Mucosa of descending colon (tissue), 3 donors: ENCODE results near the gene DDX10. TPM values are rescaled to one million over a fixed set of nuclear protein-coding genes. Genes with fewer than 3 reads are reported as not detected.
A peak's percentile ranks its signal among the peaks of the same experiment; 100 is the strongest.
"Not testable (repeated sequence)": the region's sequence is repeated elsewhere in the genome, so short reads cannot be mapped to it uniquely, and the experiment has no call there.

Source experiments
- ATAC-seq: fragments of 200-7000 bp; cut with Tn5 transposase; one replicate; pipeline ENCODE4 v1.9.1; 2020; ENCODE audit warnings: mild to moderate bottlenecking, moderate library complexity
- DNase-seq, 3 donors: peaks; one replicate each; pipeline ENCODE4 v3.0.0-alpha.2; 2020
- H3K36me3 ChIP-seq: fragments of 200-600 bp; one replicate; pipeline ENCODE4 v1.8.0; 2021; ENCODE audit warnings: low read depth, mild to moderate bottlenecking
- H3K4me1 ChIP-seq: fragments of 200-600 bp; one replicate; pipeline ENCODE4 v1.8.0; 2021; ENCODE audit warnings: low read depth, mild to moderate bottlenecking
- H3K4me3 ChIP-seq: fragments of 200-600 bp; one replicate; pipeline ENCODE4 v1.8.0; 2021; ENCODE audit warnings: mild to moderate bottlenecking
- H3K9me3 ChIP-seq: fragments of 200-600 bp; one replicate; pipeline ENCODE4 v1.8.0; 2021; ENCODE audit warnings: mild to moderate bottlenecking
- CTCF ChIP-seq: fragments of 200-600 bp; IDR thresholded peaks from one replicate; pipeline ENCODE4 v1.8.0; 2022; ENCODE audit warnings: antibody characterized with exemption, mild to moderate bottlenecking
- intact Hi-C, 2 donors: fragments of 100-400 bp; cut with DNase I in 1 of 2; cut with micrococcal nuclease in 1 of 2; formaldehyde crosslinking; loops; one replicate each; pipeline versions ENCODE4 v1.11.0 to v1.11.1; 2022; cut with DNase I, micrococcal nuclease
- total RNA-seq, 3 donors: library from RNA; stranded (reverse); fragmentation: NEBNext Ultra II Directional in 2 of 3; extraction: Animal tissue kit (Norgen Biotek cat#: 25700) in 2 of 3; gene quantifications; one replicate each; pipeline versions ENCODE4 v1.2.1 to v1.2.4, GENCODE V29; 2021 to 2023
- donor health status: DM: no; HTN: no; CAD: no; lungs with moderate emphysema.
- donor health status: DM: no; HTN: no; CAD: no.
- donor health status: DM: no; HTN: yes; CAD: no.

The DDX10 gene
- total RNA-seq, 3 donors from 2014 or later: 16.1 to 18.3 (median 17.3) TPM

GRCh38 chr11:108645970-108646369 is 18.9 kb upstream of the DDX10 start:
- no peak for TF ChIP-seq CTCF
- Histone ChIP-seq H3K4me3 (no peak overlapping the region), H3K36me3 (no peaks in the 10 kb centered on the region), H3K9me3 (no peaks in the 10 kb centered on the region), H3K4me1 (peaks cover 4% of the 10 kb centered on the region)
- intact Hi-C loops: loop anchor here in 1 of 2 donors (10.0 kb wide), 1 partner anchor 231 kb away; no protein-coding TSS in a partner anchor
- ATAC-seq (no peak), DNase-seq (no peak)

GRCh38 chr11:108647387-108647700 is 17.5 kb upstream of the DDX10 start:
- no peak for ATAC-seq
- Histone ChIP-seq H3K36me3 (no peaks in the 10 kb centered on the region), H3K9me3 (no peaks in the 10 kb centered on the region), H3K4me3 (no peak overlapping the region), H3K4me1 (peaks cover 4% of the 10 kb centered on the region)
- no peak for DNase-seq
- no peak for TF ChIP-seq CTCF
- intact Hi-C loops: loop anchor here in 1 of 2 donors (10.0 kb wide), 1 partner anchor 233 kb away; no protein-coding TSS in a partner anchor

GRCh38 chr11:108647701-108648527 is 17.0 kb upstream of the DDX10 start:
- intact Hi-C loops: loop anchor here in 1 of 2 donors (10.0 kb wide), 1 partner anchor 233 kb away; no protein-coding TSS in a partner anchor
- Histone ChIP-seq H3K36me3 (no peaks in the 10 kb centered on the region), H3K9me3 (no peaks in the 10 kb centered on the region), H3K4me1 (peaks cover 4% of the 10 kb centered on the region), H3K4me3 (no peak overlapping the region)
- peak; percentile 56 for TF ChIP-seq CTCF
- DNase-seq (peak in 2 of 3 donors; percentile 69 to 85), ATAC-seq (peak; percentile 95)

- intact Hi-C loops: loop anchor here in 1 of 2 donors (10.0 kb wide), 1 partner anchor 234 kb away; no protein-coding TSS in a partner anchor
- TF ChIP-seq CTCF: no peak
- Histone ChIP-seq H3K9me3 (no peaks in the 10 kb centered on the region), H3K4me1 (peaks cover 4% of the 10 kb centered on the region), H3K4me3 (no peak overlapping the region), H3K36me3 (no peaks in the 10 kb centered on the region)
- DNase-seq (no peak), ATAC-seq (no peak)
Observed at GRCh38 chr11:108648528-108648885, 16.4 kb upstream of the DDX10 start.

GRCh38 chr11:108654100-108654499 is 10.8 kb upstream of the DDX10 start:
- H3K4me1 ChIP-seq, H3K9me3 ChIP-seq, H3K4me3 ChIP-seq, intact Hi-C loops, DNase-seq, H3K36me3 ChIP-seq, ATAC-seq: not testable (repeated sequence)

GRCh38 chr11:108654994-108655631 is 9.8 kb upstream of the DDX10 start:
- H3K4me3 ChIP-seq: no peak overlapping the region
- DNase-seq: peak in 2 of 3 donors; percentile 36 to 82
- H3K9me3 ChIP-seq: no peaks in the 10 kb centered on the region
- TF ChIP-seq CTCF: no peak
- ATAC-seq: peak; percentile 64
- no peaks in the 10 kb centered on the region for H3K4me1 ChIP-seq
- intact Hi-C loops: no loop called here
- H3K36me3 ChIP-seq: no peaks in the 10 kb centered on the region
